Fibroblast of lung (primary cell): ENCODE measurements around the gene ATP1B3. TPM values are rescaled to one million over a fixed set of nuclear protein-coding genes. Genes with fewer than 3 reads are reported as not detected.

ENCODE experiments used
- DNase-seq, 2 donors: peaks; one replicate each; pipeline versions ENCODE4 v3.0.0 to v3.0.0-alpha.2; 2010; ENCODE audit warnings: low read depth in 2 of 2
- H2AFZ ChIP-seq: 2 replicates; pipeline ENCODE4 v1.5.1; 2012; ENCODE audit warnings: low read length, control low read depth, inconsistent platforms
- H3K27ac ChIP-seq: 2 replicates; pipeline ENCODE4 v1.5.1; 2011; ENCODE audit warnings: low read length, control low read depth; ENCODE audit not compliant: insufficient read depth
- H3K27me3 ChIP-seq: 2 replicates; pipeline ENCODE4 v1.5.1; 2011; ENCODE audit warnings: mild to moderate bottlenecking, low read length; ENCODE audit not compliant: control insufficient read depth, insufficient read depth
- H3K36me3 ChIP-seq: 2 replicates; pipeline ENCODE4 v1.5.1; 2011; ENCODE audit warnings: low read length; ENCODE audit not compliant: control insufficient read depth, insufficient read depth
- H3K4me1 ChIP-seq: 2 replicates; pipeline ENCODE4 v1.5.1; 2011; ENCODE audit warnings: low read length; ENCODE audit not compliant: control insufficient read depth, insufficient read depth; ENCODE audit errors: extremely low read depth
- H3K4me2 ChIP-seq: 2 replicates; pipeline ENCODE4 v1.5.1; 2011; ENCODE audit warnings: low read length, control low read depth; ENCODE audit not compliant: insufficient read depth; ENCODE audit errors: extremely low read depth
- H3K4me3 ChIP-seq, 4 experiments: fragments of 200-600 bp in 1 of 4; sonication (generic) in 1 of 4; replicated peaks in 1 of 4; 2 replicates each; pipeline ENCODE4 v1.5.1; 2011 to 2016; ENCODE audit warnings: low read length in 4 of 4, low read depth in 3 of 4, mild to moderate bottlenecking in 3 of 4, control low read depth in 2 of 4, inconsistent platforms in 1 of 4, mixed read lengths in 1 of 4; ENCODE audit not compliant: insufficient read depth in 1 of 4; ENCODE audit errors: control extremely low read depth in 1 of 4
- H3K79me2 ChIP-seq: 2 replicates; pipeline ENCODE4 v1.5.1; 2012; ENCODE audit warnings: mild to moderate bottlenecking, low read length, inconsistent platforms; ENCODE audit not compliant: control insufficient read depth, insufficient read depth
- H3K9ac ChIP-seq: 2 replicates; pipeline ENCODE4 v1.5.1; 2011; ENCODE audit warnings: mild to moderate bottlenecking, low read length, control low read depth; ENCODE audit not compliant: insufficient read depth
- H3K9me3 ChIP-seq: 2 replicates; pipeline ENCODE4 v1.5.1; 2012; ENCODE audit warnings: low read depth, low read length; ENCODE audit not compliant: control insufficient read depth, insufficient read depth
- H4K20me1 ChIP-seq: 2 replicates; pipeline ENCODE4 v1.5.1; 2011; ENCODE audit warnings: low read length; ENCODE audit not compliant: control insufficient read depth, insufficient read depth; ENCODE audit errors: extremely low read depth
- CTCF ChIP-seq, 2 donors: IDR thresholded peaks in 1 of 2; conservative IDR thresholded peaks in 1 of 2; 1 replicate in 1 of 2; 2 replicates in 1 of 2; pipeline ENCODE4 v1.5.1; 2011 to 2012; ENCODE audit warnings: low read length in 2 of 2, control low read depth in 1 of 2, inconsistent platforms in 1 of 2, low read depth in 1 of 2, mild to moderate bottlenecking in 1 of 2
- EZH2 ChIP-seq: IDR thresholded peaks from 2 replicates; pipeline ENCODE4 v1.5.1; 2012; ENCODE audit warnings: low read length, control low read depth, mild to moderate bottlenecking; ENCODE audit errors: missing control alignments
- polyA plus RNA-seq, 2 donors: library from polyadenylated mRNA; depleted of rRNA in 1 of 2; stranded (reverse) in 1 of 2; unstranded in 1 of 2; fragments of >200 nt; gene quantifications; 2 replicates each; pipeline ENCODE4 v1.2.1, GENCODE V29; 2011 to 2012; ENCODE audit warnings: missing spikeins in 1 of 2
- total RNA-seq: library from RNA; depleted of rRNA; stranded (reverse); fragments of >200 nt; gene quantifications from 2 replicates; pipeline ENCODE4 v1.2.1, GENCODE V29; 2014

Gene ATP1B3
- total and polyA plus RNA-seq, 2 donors (not counting 1 experiment from before 2014, with no cell fraction given), result 55.8 to 243 TPM

DNA sequence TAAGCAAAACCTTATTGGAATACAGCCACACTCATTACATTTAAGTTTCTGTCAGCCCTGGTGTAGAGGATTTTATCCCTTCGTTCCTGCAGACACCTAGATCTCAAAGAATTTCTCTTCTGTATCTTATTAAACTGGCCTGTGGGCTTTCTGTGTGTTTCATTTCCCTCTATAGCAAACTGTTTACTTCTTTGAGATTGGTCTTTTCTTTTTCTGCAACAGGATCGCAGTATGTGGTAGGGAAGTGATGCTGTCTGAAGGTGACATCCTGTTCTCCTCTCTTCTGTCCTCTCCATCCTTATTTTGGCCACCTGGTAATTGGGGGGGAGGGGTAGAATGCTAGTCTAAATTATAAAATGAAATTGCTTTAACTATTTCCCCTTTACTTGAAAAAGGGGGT lies 25.5 kb downstream of the ATP1B3 start:
- Histone ChIP-seq H4K20me1 (no peaks in the 10 kb centered on the region), H3K79me2 (peaks cover 28% of the 10 kb centered on the region), H3K27me3 (no peaks in the 10 kb centered on the region), H3K4me2 (no peak overlapping the region), H3K27ac (no peak overlapping the region), H3K9me3 (no peaks in the 10 kb centered on the region), H3K4me3 (no peak overlapping the region), H3K4me1 (no peaks in the 10 kb centered on the region), H3K9ac (no peak overlapping the region), H2AFZ (no peak overlapping the region), H3K36me3 (no peaks in the 10 kb centered on the region)
- DNase-seq, result no peak
- TF ChIP-seq CTCF (conservative IDR thresholded peaks at IDR 0.05 in 1 of 2, IDR thresholded peaks at IDR 0.05 in 1 of 2; ENCODE audit: low read depth in 1 of 2, low read length in 2 of 2), result no peak
- no peak for TF ChIP-seq EZH2

- peaks cover 17% of the 10 kb centered on the region for H3K79me2 ChIP-seq
- TF ChIP-seq CTCF (conservative IDR thresholded peaks at IDR 0.05 in 1 of 2, IDR thresholded peaks at IDR 0.05 in 1 of 2; ENCODE audit: low read depth in 1 of 2, low read length in 2 of 2) (no peak), EZH2 (no peak)
- H2AFZ ChIP-seq, result no peak overlapping the region
- H3K27ac ChIP-seq, result no peak overlapping the region
- H4K20me1 ChIP-seq, result no peaks in the 10 kb centered on the region
- H3K4me2 ChIP-seq, result no peak overlapping the region
- no peaks in the 10 kb centered on the region for H3K36me3 ChIP-seq
- H3K4me3 ChIP-seq, result no peak overlapping the region
- no peaks in the 10 kb centered on the region for H3K4me1 ChIP-seq
- H3K27me3 ChIP-seq, result no peaks in the 10 kb centered on the region
- no peak overlapping the region for H3K9ac ChIP-seq
- no peak for DNase-seq
- H3K9me3 ChIP-seq, result no peaks in the 10 kb centered on the region
Observed at GRCh38 chr3:141904203-141904602, 27.8 kb downstream of the ATP1B3 start.

DNA sequence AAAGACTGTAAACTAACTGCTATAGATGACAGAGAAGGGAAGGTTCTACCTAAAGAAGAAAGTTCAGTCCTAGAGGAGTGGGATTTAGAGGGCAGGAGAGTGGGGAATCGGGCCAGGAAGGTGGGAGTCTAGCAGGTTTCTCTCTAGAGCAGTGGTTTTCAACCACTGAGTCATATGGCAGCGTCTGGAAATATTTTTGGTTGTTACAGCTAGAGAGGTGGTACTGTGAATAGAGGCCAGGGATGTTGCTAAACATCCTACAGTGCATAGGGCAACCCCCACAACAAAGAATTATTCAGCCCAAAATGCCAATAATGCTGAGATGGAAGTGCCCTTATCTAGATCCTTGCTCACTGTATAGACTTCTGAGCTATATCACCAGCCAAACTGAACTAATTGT lies 28.7 kb downstream of the ATP1B3 start:
- no peak overlapping the region for H3K27ac ChIP-seq
- H3K79me2 ChIP-seq, result peaks cover 10% of the 10 kb centered on the region

More for the DNA sequence above, 28.7 kb downstream of the ATP1B3 start:
- Histone ChIP-seq H3K4me2 (no peak overlapping the region), H3K9ac (no peak overlapping the region), H3K36me3 (no peaks in the 10 kb centered on the region), H3K4me3 (no peak overlapping the region), H3K27me3 (no peaks in the 10 kb centered on the region), H4K20me1 (no peaks in the 10 kb centered on the region), H3K9me3 (no peaks in the 10 kb centered on the region), H2AFZ (no peak overlapping the region), H3K4me1 (no peaks in the 10 kb centered on the region)
- peak in 1 of 2 donors; percentile 57 for DNase-seq
- TF ChIP-seq EZH2 (no peak), CTCF (conservative IDR thresholded peaks at IDR 0.05 in 1 of 2, IDR thresholded peaks at IDR 0.05 in 1 of 2; ENCODE audit: low read depth in 1 of 2, low read length in 2 of 2) (no peak)
